ENCODE results near the gene SMIM5.
"Not testable (repeated sequence)": the region's sequence is repeated elsewhere in the genome, so short reads cannot be mapped to it uniquely, and the experiment has no call there.

SMIM5 gene

DNA sequence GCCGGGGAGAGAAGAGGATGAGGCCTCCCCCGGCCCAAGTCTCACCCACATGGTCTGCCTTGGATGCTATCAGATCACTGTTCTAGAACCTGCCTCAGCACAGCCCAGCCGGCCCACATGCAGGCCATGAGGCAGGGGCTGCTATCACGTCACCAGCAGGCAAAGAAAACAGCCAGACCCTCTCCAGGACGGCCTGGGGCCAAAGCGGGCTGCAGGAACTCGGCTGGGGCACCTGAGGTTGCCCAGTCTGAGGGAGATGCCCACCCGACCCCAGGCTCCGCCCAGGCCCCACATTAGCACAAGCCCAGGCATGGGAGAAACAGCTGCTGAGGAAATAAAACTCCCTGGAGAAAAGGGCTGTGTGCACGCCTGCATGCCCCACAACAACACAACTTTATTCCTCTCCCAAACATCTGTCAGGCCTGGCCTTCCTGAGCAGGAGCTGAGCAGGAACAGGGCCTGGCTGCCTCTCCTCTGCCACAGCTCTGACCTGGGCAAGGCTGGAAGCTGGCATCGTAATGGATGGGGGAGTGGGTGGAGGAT lies 6.7 kb upstream of the SMIM5 start:
- DNase-seq: no peak

DNA sequence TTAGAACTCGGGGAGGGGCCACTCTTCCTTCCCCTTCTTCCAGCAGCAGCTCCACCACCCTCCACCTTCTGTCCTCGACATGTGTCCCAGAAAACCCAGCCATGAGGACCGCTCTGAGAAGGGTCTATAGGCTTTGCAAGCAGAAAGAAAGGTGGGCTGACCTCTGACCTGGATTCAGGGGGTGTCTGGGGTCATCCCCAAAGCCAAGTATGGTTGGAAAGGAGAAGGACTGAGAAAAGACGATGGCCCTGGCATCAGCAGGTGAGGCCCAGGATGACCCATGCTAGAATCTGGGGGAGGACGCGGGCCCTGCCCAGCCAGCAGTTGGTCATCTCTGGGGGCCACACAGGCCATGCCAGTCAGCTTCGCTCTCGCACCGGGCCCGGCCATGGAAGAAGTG lies 6.1 kb upstream of the SMIM5 start:
- no peak for DNase-seq

- DNase-seq: no peak
These were observed 4.8 kb upstream of the SMIM5 start for GRCh38 chr17:75628425-75628824.

DNA sequence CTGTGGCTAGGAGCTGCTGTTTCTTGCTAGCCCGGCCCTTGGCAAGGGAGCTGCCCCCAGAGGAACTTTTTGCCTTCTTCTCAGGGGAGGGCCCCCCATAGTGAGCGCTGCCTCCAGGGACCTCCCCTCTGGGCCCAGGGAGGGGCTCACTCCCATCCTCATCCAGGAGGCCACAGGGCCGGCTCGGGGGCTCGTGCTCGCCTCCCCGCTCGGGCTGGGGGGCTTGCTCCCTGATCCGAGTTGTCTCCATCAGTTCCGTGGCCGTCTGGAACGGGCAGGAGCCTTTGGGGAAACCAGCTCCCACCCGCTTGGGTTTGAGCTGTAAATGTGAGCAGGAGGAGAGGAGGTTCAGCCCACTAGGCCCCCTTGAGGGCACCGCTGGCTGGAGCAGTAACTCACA lies 4.1 kb upstream of the SMIM5 start:
- no peak for DNase-seq

GRCh38 chr17:75630071-75630917 lies 2.9 kb upstream of the SMIM5 start:
- DNase-seq: no peak

DNA sequence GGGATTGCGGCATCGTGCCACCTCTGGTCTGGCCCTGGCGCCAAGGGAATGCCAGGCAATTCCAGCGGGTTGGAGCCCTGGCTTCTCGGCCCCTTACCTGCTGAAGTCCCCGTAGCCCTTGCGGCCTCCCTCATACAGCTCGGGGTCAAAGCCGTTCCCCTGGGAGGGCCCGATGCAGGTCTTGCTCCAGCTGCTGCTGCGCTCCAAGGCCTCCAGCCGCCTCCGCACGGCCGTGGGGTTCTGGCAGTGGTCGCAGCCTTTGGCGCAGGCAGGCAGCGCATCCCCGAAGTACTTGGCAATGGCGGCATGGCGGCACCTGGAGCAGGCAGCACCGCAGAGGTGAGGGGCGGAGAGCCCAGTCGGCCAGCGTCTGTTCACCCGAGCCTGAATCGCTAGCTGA lies 1.9 kb upstream of the SMIM5 start:
- no peak for DNase-seq

GRCh38 chr17:75632428-75632827 lies 806 bp upstream of the SMIM5 start:
- DNase-seq: no peak

DNA sequence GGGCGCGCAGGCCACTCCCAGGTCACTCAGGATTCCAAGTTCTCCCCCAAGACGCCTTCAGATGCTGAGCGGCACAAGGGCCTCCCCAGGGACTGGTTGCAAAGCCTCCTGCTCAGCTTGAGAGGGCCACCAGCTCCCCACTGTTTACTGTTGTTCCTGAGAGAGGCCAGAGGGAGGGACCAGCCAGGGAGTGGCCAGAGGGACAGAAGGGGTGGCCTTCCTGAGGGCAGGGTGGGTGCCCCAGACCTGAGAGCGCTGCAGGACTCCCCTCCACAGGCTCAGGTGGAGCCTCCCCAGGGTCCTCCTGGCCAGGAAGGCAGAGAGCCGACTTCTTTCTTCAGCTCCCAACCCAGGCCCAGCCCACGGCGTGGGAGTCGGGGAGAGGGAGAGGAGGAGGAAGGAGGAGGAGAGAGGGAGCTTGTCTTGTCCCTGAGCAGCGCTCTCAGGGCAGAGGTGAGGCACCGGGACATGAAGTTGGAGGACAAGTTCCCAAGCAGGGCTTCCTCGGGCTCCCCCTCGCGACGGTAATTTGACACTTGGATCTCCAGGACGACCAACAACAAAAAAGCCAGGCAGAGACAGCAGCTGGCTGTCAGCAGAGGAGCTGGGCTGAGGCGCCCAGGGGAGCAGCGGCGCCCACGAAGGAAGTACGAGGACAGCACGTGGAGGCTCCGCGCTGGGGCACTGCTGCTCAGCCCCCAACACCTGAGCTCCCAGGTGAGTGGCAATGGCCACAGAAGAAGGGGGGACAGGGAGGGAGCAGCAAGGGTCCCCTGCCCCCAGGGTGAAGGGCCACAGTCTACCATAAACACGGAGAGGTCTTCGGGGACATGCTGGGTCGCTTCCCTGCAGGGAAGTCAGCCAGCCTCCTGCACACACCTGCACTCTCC lies 497 bp downstream of the SMIM5 start:
- DNase-seq: peak; percentile 72

GRCh38 chr17:75634376-75634740 lies 1.1 kb downstream of the SMIM5 start:
- DNase-seq: no peak

- no peak for DNase-seq
These were observed 1.7 kb downstream of the SMIM5 start for GRCh38 chr17:75634754-75635609.

- DNase-seq: peak; percentile 41
These were observed 2.5 kb downstream of the SMIM5 start for GRCh38 chr17:75635610-75636202.

DNA sequence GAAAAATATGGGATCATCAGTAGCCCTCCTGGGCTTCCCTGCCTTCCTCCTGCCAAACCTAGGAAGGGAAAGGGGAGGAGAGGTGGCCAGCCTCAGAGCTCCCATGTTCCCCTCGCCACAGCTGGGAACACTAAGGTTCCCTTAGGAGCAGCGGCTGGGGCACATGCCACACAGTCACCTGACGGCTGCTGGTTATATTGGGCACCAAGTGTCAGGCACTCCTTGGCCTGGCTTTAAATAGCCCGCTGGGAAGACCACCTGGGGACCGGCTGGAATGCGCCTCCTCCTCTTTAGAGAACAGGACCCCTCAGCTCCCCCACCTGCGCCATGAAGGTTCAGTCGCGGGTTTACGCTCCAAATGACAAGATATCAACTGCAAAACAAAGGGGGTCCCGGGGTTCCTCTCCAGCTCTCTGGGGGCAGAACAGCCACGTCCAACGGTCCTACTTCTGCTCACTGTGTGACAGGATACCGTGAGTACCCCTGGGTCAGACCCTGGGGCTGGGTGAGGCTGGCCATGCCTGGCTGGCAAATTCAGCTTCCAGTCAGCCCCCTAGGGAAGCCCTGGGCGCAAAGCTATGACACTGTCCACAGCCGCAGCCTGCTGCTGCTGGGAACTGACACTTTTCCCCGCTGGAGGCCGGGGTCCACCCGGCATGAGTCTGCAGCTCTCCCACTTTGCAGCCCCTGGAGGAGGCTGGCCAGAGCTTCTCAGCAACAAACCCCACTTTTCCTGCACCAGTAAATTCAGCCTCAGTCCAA lies 3.3 kb downstream of the SMIM5 start:
- DNase-seq: no peak

DNA sequence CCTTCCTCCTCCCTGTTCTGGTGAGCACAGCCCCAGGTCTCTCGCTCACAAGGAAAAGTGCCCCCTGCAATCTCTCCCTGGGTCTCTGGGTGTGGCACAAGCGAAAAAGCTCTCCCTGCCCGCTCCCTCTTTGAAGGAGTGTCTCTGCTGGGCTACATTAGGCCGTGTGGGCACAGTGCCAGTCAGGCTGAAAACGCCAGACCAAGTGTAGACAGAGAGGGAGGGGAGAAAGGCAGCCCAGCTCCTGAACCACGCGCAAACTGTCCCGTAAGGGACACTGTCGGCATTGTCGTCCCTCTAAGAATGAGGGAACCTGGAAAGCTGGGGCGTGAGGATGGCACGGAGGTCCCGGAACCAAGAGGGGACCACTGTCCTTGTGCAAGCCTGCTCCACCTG lies 3.9 kb downstream of the SMIM5 start:
- no peak for DNase-seq

DNA sequence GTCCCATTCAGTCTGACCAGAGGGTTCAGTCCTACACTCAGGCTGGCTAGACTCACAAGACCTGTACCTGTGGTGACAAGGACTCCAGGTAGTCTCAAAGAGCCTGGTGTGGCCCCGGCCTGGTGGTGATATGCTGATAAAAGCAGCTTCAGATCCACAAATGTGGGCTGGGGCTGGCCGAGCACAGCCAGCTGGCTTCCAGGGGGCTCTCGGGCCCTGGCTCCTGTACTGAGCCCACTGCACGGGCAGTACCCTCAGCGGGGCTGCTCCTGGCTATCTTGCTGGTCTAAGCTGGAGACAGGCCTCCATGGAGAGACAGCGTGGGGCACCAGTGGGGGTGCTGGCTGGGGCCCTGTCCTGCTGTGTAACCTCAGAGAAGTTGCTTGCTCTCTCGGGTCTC lies 4.3 kb downstream of the SMIM5 start:
- DNase-seq: no peak

- not testable (repeated sequence) for DNase-seq
These were observed 4.8 kb downstream of the SMIM5 start for GRCh38 chr17:75638039-75638438.

GRCh38 chr17:75638893-75639292 lies 5.7 kb downstream of the SMIM5 start:
- no peak for DNase-seq

DNA sequence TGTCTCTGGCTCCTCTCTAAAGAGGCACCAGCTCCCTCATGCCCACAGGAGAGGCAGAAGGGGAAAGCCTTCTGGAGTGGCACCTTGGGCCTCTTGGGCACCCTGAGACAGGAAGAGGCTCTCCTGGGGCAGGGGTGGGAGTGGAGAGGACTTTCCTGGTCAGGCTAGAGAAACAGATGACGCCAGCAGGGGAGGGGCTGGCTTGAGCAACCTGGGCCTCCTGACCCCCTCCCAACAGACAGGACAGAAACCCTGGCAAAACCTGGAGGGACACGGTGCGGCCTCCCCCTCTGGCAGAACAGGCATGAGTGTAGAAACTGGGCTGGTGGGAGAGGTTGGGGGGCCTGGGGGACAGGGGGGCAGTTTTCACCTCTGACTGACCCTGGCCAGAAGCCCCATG lies 6.1 kb downstream of the SMIM5 start:
- no peak for DNase-seq

DNA sequence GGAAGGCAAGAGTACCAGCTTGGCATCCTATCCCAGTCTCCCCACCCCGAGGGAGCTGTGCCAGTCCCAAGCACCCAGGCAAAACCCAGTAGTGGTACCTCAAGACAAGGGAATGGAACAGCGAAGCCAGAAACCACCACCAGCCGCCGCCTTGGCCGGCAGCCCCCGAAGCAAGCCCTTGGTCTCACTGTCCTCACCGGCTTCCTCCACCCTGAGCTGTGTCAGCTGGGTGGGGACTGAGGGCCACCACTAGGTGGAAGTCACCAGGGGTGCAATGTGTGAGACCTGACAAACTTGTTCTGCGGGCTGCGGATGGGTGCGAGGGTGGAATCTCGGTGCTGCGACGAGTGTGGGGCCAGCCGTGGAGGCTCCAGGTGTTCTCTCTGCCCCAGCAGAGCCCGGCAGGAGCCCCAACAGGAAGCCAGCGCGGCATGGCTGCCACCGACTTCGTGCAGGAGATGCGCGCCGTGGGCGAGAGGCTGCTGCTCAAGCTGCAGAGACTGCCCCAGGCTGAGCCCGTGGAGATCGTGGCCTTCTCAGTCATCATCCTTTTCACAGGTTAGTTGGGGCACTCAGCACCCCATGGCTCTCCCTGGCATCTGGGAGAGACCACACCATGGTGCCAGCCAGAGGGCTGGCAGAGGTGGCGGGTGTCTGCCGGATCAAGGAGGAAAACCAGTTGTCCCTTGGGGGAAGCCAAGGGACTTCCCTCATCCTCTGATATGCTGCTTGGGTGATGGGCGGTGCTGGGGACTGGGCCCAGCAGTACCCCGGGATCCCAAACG lies 6.7 kb downstream of the SMIM5 start:
- no peak for DNase-seq

- DNase-seq: no peak
These were observed 7.4 kb downstream of the SMIM5 start for GRCh38 chr17:75640556-75641119.

- DNase-seq: no peak
These were observed 8.1 kb downstream of the SMIM5 start for GRCh38 chr17:75641343-75641742.
